NB4 (cell line): ENCODE measurements around the gene DNAJC1.

Experiments
- DNase-seq: peaks from one replicate; pipeline ENCODE4 v3.0.0; 2010; ENCODE audit warnings: low read depth
- H3K4me3 ChIP-seq: one replicate; pipeline ENCODE4 v1.5.1; 2011; ENCODE audit warnings: mild to moderate bottlenecking, low read depth, low read length, moderate library complexity
- CTCF ChIP-seq: IDR thresholded peaks from one replicate; pipeline ENCODE4 v1.5.1; 2012; ENCODE audit warnings: low read depth, low read length
- MAX ChIP-seq: IDR thresholded peaks from 2 replicates; pipeline ENCODE4 v1.6.1; 2011; ENCODE audit warnings: low read depth, low read length
- MYC ChIP-seq: IDR thresholded peaks from 2 replicates; pipeline ENCODE4 v1.6.1; 2011; ENCODE audit warnings: low read depth, low read length
- POLR2A ChIP-seq: IDR thresholded peaks from 2 replicates; pipeline ENCODE4 v1.6.1; 2011; ENCODE audit warnings: mild to moderate bottlenecking; ENCODE audit not compliant: insufficient read length; ENCODE audit errors: extremely low read depth

Gene DNAJC1

GRCh38 chr10:21894648-21895342, 108.7 kb downstream of the DNAJC1 start:
- no peak overlapping the region for H3K4me3 ChIP-seq
- DNase-seq: no peak
- TF ChIP-seq MAX: no peak
- no peak for TF ChIP-seq POLR2A
- no peak for TF ChIP-seq CTCF
- no peak for TF ChIP-seq MYC

GRCh38 chr10:21891439-21891838, 112.1 kb downstream of the DNAJC1 start:
- DNase-seq: no peak
- TF ChIP-seq MAX (no peak), CTCF (no peak), POLR2A (no peak), MYC (no peak)
- H3K4me3 ChIP-seq: no peak overlapping the region

- no peak for DNase-seq
- H3K4me3 ChIP-seq: no peak overlapping the region
- TF ChIP-seq CTCF (no peak), MYC (no peak), MAX (no peak), POLR2A (no peak)
Observed at GRCh38 chr10:21889477-21890275, 113.9 kb downstream of the DNAJC1 start.

GRCh38 chr10:21888959-21889358, 114.6 kb downstream of the DNAJC1 start:
- DNase-seq: no peak
- TF ChIP-seq POLR2A (no peak), MAX (no peak), CTCF (no peak), MYC (no peak)
- no peak overlapping the region for H3K4me3 ChIP-seq

- no peak for TF ChIP-seq CTCF
- DNase-seq: no peak
- no peak overlapping the region for H3K4me3 ChIP-seq
Observed at GRCh38 chr10:21885940-21886339, 117.6 kb downstream of the DNAJC1 start.
